PC-3 (cell line): ENCODE measurements around the gene POLR2H. TPM values are rescaled to one million over a fixed set of nuclear protein-coding genes. Genes with fewer than 3 reads are reported as not detected.

Experiments used
- ATAC-seq: fragments of 200-7000 bp; cut with Tn5 transposase; 2 replicates; pipeline ENCODE4 v1.9.1; 2020; ENCODE audit warnings: mild to moderate bottlenecking, moderate library complexity
- BruUV-seq: library from RNA; stranded (reverse); fragments of 400-500 nt; replicated peaks from 2 replicates; lab custom pipeline; 2021; lab: Mats Ljungman, UMichigan
- CTCF ChIA-PET: fragments of 300-600 bp; sonication (Branson Sonifier 250); formaldehyde crosslinking; loops from one replicate; lab custom pipeline; 2022; ENCODE audit warnings: antibody characterized with exemption; lab: Charles Lee
- POLR2A ChIA-PET: fragments of 300-600 bp; sonication (Branson Sonifier 250); formaldehyde crosslinking; loops from one replicate; lab custom pipeline; 2022; ENCODE audit warnings: antibody characterized with exemption; ENCODE audit not compliant: unreplicated experiment; lab: Charles Lee
- DNase-seq: peaks from one replicate; pipeline ENCODE4 v3.0.0-alpha.2; 2015
- H2AFZ ChIP-seq: fragments of 300-600 bp; sonication (generic); 2 replicates; pipeline ENCODE4 v1.6.0; 2016; ENCODE audit warnings: antibody characterized with exemption, low read length
- H3F3A ChIP-seq: fragments of 300-600 bp; sonication (generic); one replicate; pipeline ENCODE4 v1.6.0; 2017; ENCODE audit warnings: antibody characterized with exemption, low read length, control low read depth, mild to moderate bottlenecking; ENCODE audit not compliant: unreplicated experiment
- H3K27ac ChIP-seq: fragments of 300-600 bp; sonication (generic); 2 replicates; pipeline ENCODE4 v1.5.1; 2016; ENCODE audit warnings: mild to moderate bottlenecking, low read length
- H3K27me3 ChIP-seq: fragments of 300-600 bp; sonication (generic); 2 replicates; pipeline ENCODE4 v1.6.1; 2016; ENCODE audit warnings: low read length, mixed read lengths
- H3K36me3 ChIP-seq: fragments of 300-600 bp; sonication (generic); 2 replicates; pipeline ENCODE4 v1.6.1; 2016; ENCODE audit warnings: low read depth, mixed run types, low read length, mixed read lengths
- H3K4me1 ChIP-seq: fragments of 300-600 bp; sonication (generic); 2 replicates; pipeline ENCODE4 v1.5.1; 2016; ENCODE audit warnings: low read length; ENCODE audit not compliant: insufficient read depth
- H3K4me2 ChIP-seq: fragments of 300-600 bp; sonication (generic); 2 replicates; pipeline ENCODE4 v1.6.0; 2016; ENCODE audit warnings: low read length
- H3K4me3 ChIP-seq: fragments of 300-600 bp; sonication (generic); 2 replicates; pipeline ENCODE4 v1.5.1; 2016; ENCODE audit warnings: mild to moderate bottlenecking, low read length, mixed read lengths
- H3K79me2 ChIP-seq: fragments of 300-600 bp; sonication (generic); 2 replicates; pipeline ENCODE4 v1.6.1; 2017; ENCODE audit warnings: low read length, mixed read lengths
- H3K9ac ChIP-seq: fragments of 300-600 bp; sonication (generic); 2 replicates; pipeline ENCODE4 v1.6.0; 2016; ENCODE audit warnings: mild to moderate bottlenecking, low read length
- H3K9me2 ChIP-seq: fragments of 300-600 bp; sonication (generic); replicated peaks from 2 replicates; pipeline ENCODE4 v1.6.1; 2016; ENCODE audit warnings: mixed run types, low read length, mixed read lengths
- H3K9me3 ChIP-seq: fragments of 300-600 bp; sonication (generic); 2 replicates; pipeline ENCODE4 v1.6.1; 2016; ENCODE audit warnings: low read length, mixed read lengths
- H4K20me1 ChIP-seq: fragments of 300-600 bp; sonication (generic); 2 replicates; pipeline ENCODE4 v1.6.1; 2016; ENCODE audit warnings: low read length, mixed read lengths
- EZH2 ChIP-seq: fragments of 300-600 bp; sonication (generic); IDR thresholded peaks from one replicate; pipeline ENCODE4 v1.6.1; 2017; ENCODE audit warnings: antibody characterized with exemption, mild to moderate bottlenecking, low read length; ENCODE audit not compliant: unreplicated experiment
- EZH2phosphoT487 ChIP-seq: fragments of 300-600 bp; sonication (generic); IDR thresholded peaks from 2 replicates; pipeline ENCODE4 v1.6.1; 2018; ENCODE audit warnings: mild to moderate bottlenecking, antibody characterized with exemption, low read length, borderline replicate concordance
- intact Hi-C: fragments of 100-400 bp; cut with micrococcal nuclease; formaldehyde crosslinking; loops from 2 replicates; pipeline ENCODE4 v1.9.0; 2023
- total RNA-seq: library from RNA; depleted of rRNA; stranded (reverse); fragments of >200 nt; gene quantifications from 2 replicates; pipeline ENCODE4 v1.2.3, GENCODE V29; 2014
- TF ChIP-seq, protein P1 (sequence below): fragments of 300-600 bp; sonication (generic); conservative IDR thresholded peaks from 2 replicates; pipeline ENCODE4 v1.5.1; 2017; ENCODE audit warnings: antibody characterized with exemption, low read depth, mild to moderate bottlenecking, low read length

POLR2H gene
- total RNA-seq, 1 experiment from 2014 or later: 193 TPM

DNA sequence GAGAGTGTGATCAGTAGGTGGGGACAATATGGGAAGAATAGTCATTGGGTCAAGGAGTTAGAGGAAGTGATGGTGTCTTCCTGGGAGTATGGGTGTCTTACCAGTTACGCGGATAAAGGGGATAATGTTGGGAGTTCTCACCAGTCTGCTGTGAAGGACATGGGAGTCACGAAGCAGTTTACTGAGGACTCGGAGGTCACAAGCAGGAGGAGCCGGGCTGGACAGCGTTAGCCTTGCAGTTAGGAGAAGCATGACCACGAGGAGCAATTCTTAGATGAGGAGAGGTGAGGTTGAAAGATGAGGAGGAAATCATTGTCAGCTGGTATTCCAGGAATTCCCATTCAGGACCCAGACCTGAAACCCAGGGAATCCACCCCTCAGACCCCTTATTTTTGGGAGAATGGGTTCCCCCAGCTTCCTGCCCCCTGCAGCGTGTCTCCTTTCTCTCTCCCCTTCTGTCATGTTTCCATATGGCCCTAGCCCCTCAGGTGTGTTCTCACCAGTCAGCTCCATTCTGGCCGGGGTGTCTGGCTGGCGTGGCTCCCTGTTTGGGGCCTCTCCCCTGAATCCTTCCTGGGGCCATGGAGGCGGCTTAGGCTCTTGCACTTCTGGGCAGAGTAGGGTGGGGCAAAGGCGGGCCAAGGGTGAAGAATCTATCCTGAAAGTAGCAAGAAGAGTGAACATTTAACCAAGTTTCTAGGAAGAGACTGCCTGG is 14.4 kb downstream of the POLR2H start:
- no peak for ATAC-seq
- ChIA-PET CTCF (no interaction called here), POLR2A (no interaction called here)

DNA sequence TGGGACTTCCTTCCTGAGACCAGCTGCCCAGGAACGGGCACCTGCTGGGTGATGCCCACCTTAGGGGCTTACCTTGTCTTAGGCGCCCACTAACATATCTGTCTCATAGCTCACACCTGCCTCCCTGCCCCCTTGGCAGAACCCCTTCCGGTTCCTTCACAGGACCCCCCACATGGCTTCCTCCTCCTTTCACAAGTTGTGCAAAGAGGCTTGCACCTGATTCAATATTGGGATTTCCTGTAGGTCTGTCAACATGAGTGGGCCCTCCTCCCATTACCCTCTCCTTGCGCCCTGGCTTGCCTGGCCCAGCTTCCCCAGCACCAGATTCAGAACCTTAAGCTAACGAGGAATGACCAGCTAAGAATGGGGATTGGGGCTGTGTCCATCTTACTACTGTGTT is 15.9 kb downstream of the POLR2H start:
- ChIA-PET POLR2A (no interaction called here), CTCF (interaction anchor here (0.6 kb wide), 1 partner anchor 8 kb away, joined by 10 read pairs; no protein-coding TSS in a partner anchor)
- no peaks in the 10 kb centered on the region for H3K4me1 ChIP-seq
- H3K27me3 ChIP-seq: peaks cover 67% of the 10 kb centered on the region
- H4K20me1 ChIP-seq: no peaks in the 10 kb centered on the region
- H2AFZ ChIP-seq: no peak overlapping the region
- no peak overlapping the region for H3K4me3 ChIP-seq
- no peaks in the 10 kb centered on the region for H3K9me2 ChIP-seq
- no peaks in the 10 kb centered on the region for H3K36me3 ChIP-seq
- intact Hi-C loops: loop anchor here (10.0 kb wide), 1 partner anchor 427 kb away; no protein-coding TSS in a partner anchor
- H3K9ac ChIP-seq: no peak overlapping the region
- BruUV-seq: no TSS peak
- ATAC-seq (no peak), DNase-seq (no peak)
- no peaks in the 10 kb centered on the region for H3F3A ChIP-seq
- TF ChIP-seq EZH2: no peak
- H3K79me2 ChIP-seq: no peaks in the 10 kb centered on the region
- H3K27ac ChIP-seq: no peak overlapping the region
- no peaks in the 10 kb centered on the region for H3K9me3 ChIP-seq
- H3K4me2 ChIP-seq: no peak overlapping the region

More for the DNA sequence above, 14.4 kb downstream of the POLR2H start:
- H3K27me3 ChIP-seq: peaks cover 53% of the 10 kb centered on the region
- H3K4me3 ChIP-seq: no peak overlapping the region
- H3K9me3 ChIP-seq: no peaks in the 10 kb centered on the region
- H3F3A ChIP-seq: no peaks in the 10 kb centered on the region
- no peak overlapping the region for H2AFZ ChIP-seq
- TF ChIP-seq EZH2phosphoT487 (no peak), EZH2 (no peak)
- TF ChIP-seq, protein P1, sequence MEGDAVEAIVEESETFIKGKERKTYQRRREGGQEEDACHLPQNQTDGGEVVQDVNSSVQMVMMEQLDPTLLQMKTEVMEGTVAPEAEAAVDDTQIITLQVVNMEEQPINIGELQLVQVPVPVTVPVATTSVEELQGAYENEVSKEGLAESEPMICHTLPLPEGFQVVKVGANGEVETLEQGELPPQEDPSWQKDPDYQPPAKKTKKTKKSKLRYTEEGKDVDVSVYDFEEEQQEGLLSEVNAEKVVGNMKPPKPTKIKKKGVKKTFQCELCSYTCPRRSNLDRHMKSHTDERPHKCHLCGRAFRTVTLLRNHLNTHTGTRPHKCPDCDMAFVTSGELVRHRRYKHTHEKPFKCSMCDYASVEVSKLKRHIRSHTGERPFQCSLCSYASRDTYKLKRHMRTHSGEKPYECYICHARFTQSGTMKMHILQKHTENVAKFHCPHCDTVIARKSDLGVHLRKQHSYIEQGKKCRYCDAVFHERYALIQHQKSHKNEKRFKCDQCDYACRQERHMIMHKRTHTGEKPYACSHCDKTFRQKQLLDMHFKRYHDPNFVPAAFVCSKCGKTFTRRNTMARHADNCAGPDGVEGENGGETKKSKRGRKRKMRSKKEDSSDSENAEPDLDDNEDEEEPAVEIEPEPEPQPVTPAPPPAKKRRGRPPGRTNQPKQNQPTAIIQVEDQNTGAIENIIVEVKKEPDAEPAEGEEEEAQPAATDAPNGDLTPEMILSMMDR: no peak
- no TSS peak for BruUV-seq
- H3K4me2 ChIP-seq: no peak overlapping the region
- no peak overlapping the region for H3K9ac ChIP-seq
- H3K4me1 ChIP-seq: peaks cover 4% of the 10 kb centered on the region; the same call in 1 of the 2 replicates
- intact Hi-C loops: loop anchor here (10.0 kb wide), 1 partner anchor 429 kb away; no protein-coding TSS in a partner anchor
- no peaks in the 10 kb centered on the region for H3K9me2 ChIP-seq
- H3K36me3 ChIP-seq: no peaks in the 10 kb centered on the region
- 0 out of 2 replicates have a peak, but pooled peaks cover 4% of the 10 kb centered on the region for H4K20me1 ChIP-seq
- H3K27ac ChIP-seq: no peak overlapping the region
- no peaks in the 10 kb centered on the region for H3K79me2 ChIP-seq
- DNase-seq: no peak

DNA sequence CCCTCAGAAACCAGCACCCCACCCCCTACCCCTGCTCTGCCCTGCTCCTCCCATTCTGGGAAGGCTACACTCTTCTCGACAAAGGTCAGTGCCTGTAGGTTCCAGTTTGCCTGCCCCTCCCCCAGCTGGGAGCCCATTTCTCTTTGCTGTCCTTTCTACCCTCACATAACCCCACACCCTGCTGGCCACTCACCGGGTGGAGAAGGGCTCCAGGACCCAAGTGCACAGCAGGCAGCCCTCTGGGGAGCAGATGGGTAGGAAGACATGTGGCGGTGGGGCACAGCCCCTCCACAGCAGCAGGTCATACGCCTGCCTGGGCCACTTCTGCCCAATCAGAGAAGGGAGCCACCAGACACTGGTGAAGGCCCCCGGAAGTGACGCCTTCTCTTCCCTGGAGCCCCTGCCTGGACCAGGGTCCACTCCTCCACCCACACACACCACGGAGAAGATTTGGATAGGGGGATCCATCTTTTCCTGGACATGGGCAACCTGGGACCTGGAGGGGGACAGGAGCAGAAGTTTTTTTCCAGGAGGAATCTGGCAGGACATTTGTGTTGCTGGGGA is 16.5 kb downstream of the POLR2H start, which contains the start of gene THPO:
THPO (minus strand) TSS at position 326 of the 564 bp plus-strand sequence. CDS start 1,948 bp downstream, outside the sequence.
- ChIA-PET CTCF (no interaction called here), POLR2A (no interaction called here)
- TF ChIP-seq EZH2: no peak
- no peak for TF ChIP-seq EZH2phosphoT487
- TF ChIP-seq, protein P1: no peak
- Histone ChIP-seq H3K4me3 (no peak within 1 kb of the TSS), H2AFZ (no peak within 1 kb of the TSS), H3K27me3 (peaks cover 67% of the 10 kb centered on the region), H3K9ac (no peak within 1 kb of the TSS), H3K9me3 (no peaks in the 10 kb centered on the region), H3K36me3 (no peaks in the 10 kb centered on the region), H3K9me2 (no peaks in the 10 kb centered on the region), H3K4me1 (no peaks in the 10 kb centered on the region), H3F3A (no peaks in the 10 kb centered on the region), H4K20me1 (no peaks in the 10 kb centered on the region), H3K4me2 (no peak within 1 kb of the TSS), H3K79me2 (no peaks in the 10 kb centered on the region), H3K27ac (no peak within 1 kb of the TSS)
- intact Hi-C loops: loop anchor here (10.0 kb wide), 1 partner anchor 427 kb away; no protein-coding TSS in a partner anchor
- ATAC-seq (no peak), DNase-seq (no peak)
- no TSS peak for BruUV-seq
